SU-DHL-6 (cell line): ENCODE results near the gene DCAF15.

Experiments
- H2AFZ ChIP-seq: fragments of 200-600 bp; sonication (generic); 2 replicates; pipeline ENCODE4 v1.6.1; 2014; ENCODE audit warnings: low read depth, mild to moderate bottlenecking, moderate library complexity, mixed read lengths, antibody characterized with exemption, low read length; ENCODE audit not compliant: severe bottlenecking
- H3F3A ChIP-seq: fragments of 200-600 bp; shearing (Covaris generic); 2 replicates; pipeline ENCODE4 v1.6.0; 2016; ENCODE audit warnings: antibody characterized with exemption, mild to moderate bottlenecking; ENCODE audit not compliant: insufficient read depth
- H3K27ac ChIP-seq: fragments of 200-600 bp; sonication (generic); 2 replicates; pipeline ENCODE4 v1.5.1; 2016; ENCODE audit warnings: low read depth, mild to moderate bottlenecking, low read length, moderate library complexity, mixed read lengths
- H3K27me3 ChIP-seq: fragments of 200-600 bp; sonication (generic), shearing (Covaris generic); 2 replicates; pipeline ENCODE4 v1.6.0; 2014; ENCODE audit warnings: mild to moderate bottlenecking, low read length
- H3K36me3 ChIP-seq: fragments of 200-600 bp; sonication (generic); 2 replicates; pipeline ENCODE4 v1.6.1; 2014; ENCODE audit warnings: mild to moderate bottlenecking, low read length, mixed read lengths
- H3K4me2 ChIP-seq: fragments of 300-600, 200-600 bp; shearing (Covaris generic), sonication (generic); 2 replicates; pipeline ENCODE4 v1.6.0; 2014; ENCODE audit warnings: low read length, low read depth, mild to moderate bottlenecking; ENCODE audit not compliant: poor library complexity, severe bottlenecking
- H3K4me3 ChIP-seq: fragments of 200-600 bp; sonication (generic); 2 replicates; pipeline ENCODE4 v1.5.1; 2014; ENCODE audit warnings: antibody characterized with exemption, low read length, mild to moderate bottlenecking, mixed read lengths; ENCODE audit not compliant: insufficient read depth, poor library complexity, severe bottlenecking
- H3K79me2 ChIP-seq: fragments of 200-600 bp; sonication (generic); 2 replicates; pipeline ENCODE4 v1.6.1; 2014; ENCODE audit warnings: mild to moderate bottlenecking, low read length, moderate library complexity; ENCODE audit not compliant: insufficient read depth
- H3K9ac ChIP-seq: fragments of 200-600 bp; sonication (generic); 2 replicates; pipeline ENCODE4 v1.7.0; 2014; ENCODE audit warnings: mild to moderate bottlenecking, low read length
- H3K9me2 ChIP-seq: fragments of 200-600 bp; sonication (generic); replicated peaks from 2 replicates; pipeline ENCODE4 v1.6.1; 2014; ENCODE audit warnings: low read length; ENCODE audit not compliant: insufficient read depth
- H3K9me3 ChIP-seq: fragments of 200-600 bp; sonication (generic); 2 replicates; pipeline ENCODE4 v1.6.1; 2014; ENCODE audit warnings: low read length, mixed read lengths; ENCODE audit not compliant: insufficient read depth
- H4K20me1 ChIP-seq: fragments of 200-600 bp; sonication (generic); 2 replicates; pipeline ENCODE4 v1.6.1; 2014; ENCODE audit warnings: low read depth, mild to moderate bottlenecking, antibody characterized with exemption, low read length, moderate library complexity, mixed read lengths
- CTCF ChIP-seq: fragments of 200-600 bp; sonication (generic); IDR thresholded peaks from one replicate; pipeline ENCODE4 v1.5.1; 2017; ENCODE audit warnings: antibody characterized with exemption, mild to moderate bottlenecking, low read length, moderate library complexity; ENCODE audit not compliant: insufficient read depth, poor library complexity, severe bottlenecking
- EZH2phosphoT487 ChIP-seq: fragments of 200-600 bp; sonication (generic), shearing (Covaris generic); conservative IDR thresholded peaks from 2 replicates; pipeline ENCODE4 v1.6.1; 2018; ENCODE audit warnings: mild to moderate bottlenecking, antibody characterized with exemption, low read length, moderate library complexity, mixed read lengths

Gene DCAF15

GRCh38 chr19:13986348-13986904, 34.1 kb downstream of the DCAF15 start:
- H3K9ac ChIP-seq = peak overlapping the region; percentile 63
- peak overlapping the region; percentile 62 for H3K4me2 ChIP-seq
- peak overlapping the region; percentile 92 for H3K27ac ChIP-seq
- peak overlapping the region; percentile 3 for H2AFZ ChIP-seq
- H3K9me3 ChIP-seq = no peaks in the 10 kb centered on the region
- H3K79me2 ChIP-seq = no peaks in the 10 kb centered on the region
- H3K9me2 ChIP-seq = no peaks in the 10 kb centered on the region
- H4K20me1 ChIP-seq = no peaks in the 10 kb centered on the region
- no peaks in the 10 kb centered on the region for H3K27me3 ChIP-seq
- peaks cover 28% of the 10 kb centered on the region for H3F3A ChIP-seq
- TF ChIP-seq EZH2phosphoT487 = no peak
- no peak for TF ChIP-seq CTCF
- H3K36me3 ChIP-seq = no peaks in the 10 kb centered on the region
- peak overlapping the region; percentile 33 for H3K4me3 ChIP-seq

- H4K20me1 ChIP-seq = no peaks in the 10 kb centered on the region
- peak overlapping the region; percentile 63 for H3K9ac ChIP-seq
- peak overlapping the region; percentile 92 for H3K27ac ChIP-seq
- no peaks in the 10 kb centered on the region for H3K36me3 ChIP-seq
- H3F3A ChIP-seq = peaks cover 28% of the 10 kb centered on the region
- no peaks in the 10 kb centered on the region for H3K79me2 ChIP-seq
- H3K9me2 ChIP-seq = no peaks in the 10 kb centered on the region
- H2AFZ ChIP-seq = no peak overlapping the region
- H3K4me2 ChIP-seq = peak overlapping the region; percentile 62
- no peaks in the 10 kb centered on the region for H3K27me3 ChIP-seq
- no peak for TF ChIP-seq EZH2phosphoT487
- no peak for TF ChIP-seq CTCF
- H3K9me3 ChIP-seq = no peaks in the 10 kb centered on the region
- H3K4me3 ChIP-seq = peak overlapping the region; percentile 33
These were observed 35.0 kb downstream of the DCAF15 start for GRCh38 chr19:13987101-13987890.

GRCh38 chr19:13989487-13989886, 37.2 kb downstream of the DCAF15 start:
- no peak for TF ChIP-seq CTCF
- TF ChIP-seq EZH2phosphoT487 = no peak
- Histone ChIP-seq H3K27me3 (no peaks in the 10 kb centered on the region), H3K4me2 (no peak overlapping the region), H3K36me3 (no peaks in the 10 kb centered on the region), H3K4me3 (no peak overlapping the region), H3K9me2 (no peaks in the 10 kb centered on the region), H3K27ac (no peak overlapping the region), H3K79me2 (no peaks in the 10 kb centered on the region), H4K20me1 (no peaks in the 10 kb centered on the region), H2AFZ (no peak overlapping the region), H3F3A (peaks cover 26% of the 10 kb centered on the region), H3K9me3 (no peaks in the 10 kb centered on the region), H3K9ac (no peak overlapping the region)
